Measurements from ENCODE around the gene RHBDF1. TPM values are rescaled to one million over a fixed set of nuclear protein-coding genes. Genes with fewer than 3 reads are reported as not detected.

Gene RHBDF1
- total and polyA plus RNA-seq, 4 donors = 23.7 to 215 (median 85.1) TPM

Small RNAs within 50 kb of the gene (microRNA-seq; reads per million reads assigned to microRNA genes)
- 0 reads per million in 2 donors for gene MIR6859-4

Other genes starting within 250 kb of the RHBDF1 start
- 1 to 10 TPM; 6.0 to 6.1 TPM for gene POLR3K, start 19.0 kb downstream of the RHBDF1 start, total RNA-seq
- gene POLR3K, start 19.0 kb downstream of the RHBDF1 start, polyA plus RNA-seq = 10 to 100 TPM in 1 of 2 donors, 1 to 10 TPM in 1; 8.5 to 10.9 TPM
- gene SNRNP25, start 18.8 kb downstream of the RHBDF1 start, total RNA-seq = 10 to 100 TPM; 10.7 to 11.1 TPM
- gene SNRNP25, start 18.8 kb downstream of the RHBDF1 start, polyA plus RNA-seq = 10 to 100 TPM; 18.5 to 32.2 TPM
- 10 to 100 TPM; 56.2 to 59.5 TPM for gene MPG, start 5.6 kb upstream of the RHBDF1 start, total RNA-seq
- gene MPG, start 5.6 kb upstream of the RHBDF1 start, polyA plus RNA-seq = 100 to 1,000 TPM in 1 of 2 donors, 10 to 100 TPM in 1; 88.7 to 213 TPM
- 10 to 100 TPM; 13.4 to 29.0 TPM for gene NPRL3, start 66.0 kb upstream of the RHBDF1 start, total RNA-seq
- gene NPRL3, start 66.0 kb upstream of the RHBDF1 start, polyA plus RNA-seq = 10 to 100 TPM in 1 of 2 donors, 1 to 10 TPM in 1; 5.8 to 16.3 TPM
- gene HBZ, start 80.0 kb upstream of the RHBDF1 start, total RNA-seq = not detected
- gene HBZ, start 80.0 kb upstream of the RHBDF1 start, polyA plus RNA-seq = not detected
- gene HBM, start 93.3 kb upstream of the RHBDF1 start, total RNA-seq = 1 to 10 TPM in 1 of 2 donors, not detected in 1; 3.1 TPM
- not detected for gene HBM, start 93.3 kb upstream of the RHBDF1 start, polyA plus RNA-seq
- gene HBA2, start 100.2 kb upstream of the RHBDF1 start, total RNA-seq = 1,000 to 10,000 TPM in 1 of 2 donors, 100 to 1,000 TPM in 1; 448 to 1,265 TPM
- gene HBA2, start 100.2 kb upstream of the RHBDF1 start, polyA plus RNA-seq = 10 to 100 TPM; 30.6 to 35.8 TPM
- 1,000 to 10,000 TPM in 1 of 2 donors, 100 to 1,000 TPM in 1; 559 to 1,337 TPM for gene HBA1, start 104.0 kb upstream of the RHBDF1 start, total RNA-seq
- gene HBA1, start 104.0 kb upstream of the RHBDF1 start, polyA plus RNA-seq = 1 to 10 TPM in 1 of 2 donors, not detected in 1; 8.0 TPM
- not detected for gene HBQ1, start 107.8 kb upstream of the RHBDF1 start, total RNA-seq
- not detected for gene HBQ1, start 107.8 kb upstream of the RHBDF1 start, polyA plus RNA-seq
- 10 to 100 TPM; 69.5 to 98.5 TPM for gene LUC7L, start 156.8 kb upstream of the RHBDF1 start, total RNA-seq
- gene LUC7L, start 156.8 kb upstream of the RHBDF1 start, polyA plus RNA-seq = 100 to 1,000 TPM in 1 of 2 donors, 10 to 100 TPM in 1; 28.4 to 346 TPM
- 10 to 100 TPM; 58.0 to 60.7 TPM for gene FAM234A, start 162.2 kb upstream of the RHBDF1 start, total RNA-seq
- gene FAM234A, start 162.2 kb upstream of the RHBDF1 start, polyA plus RNA-seq = 10 to 100 TPM; 32.2 to 53.0 TPM
- 10 to 100 TPM in 1 of 2 donors, 1 to 10 TPM in 1; 3.3 to 35.2 TPM for gene RGS11, start 203.3 kb upstream of the RHBDF1 start, total RNA-seq
- gene RGS11, start 203.3 kb upstream of the RHBDF1 start, polyA plus RNA-seq = 10 to 100 TPM in 1 of 2 donors, 1 to 10 TPM in 1; 5.4 to 76.5 TPM
- gene ARHGDIG, start 208.0 kb upstream of the RHBDF1 start, total RNA-seq = 1 to 10 TPM in 1 of 2 donors, not detected in 1; 3.1 TPM
- gene ARHGDIG, start 208.0 kb upstream of the RHBDF1 start, polyA plus RNA-seq = under 1 TPM in 1 of 2 donors, not detected in 1; 0.75 TPM
- 1 to 10 TPM in 1 of 2 donors, not detected in 1; 1.6 TPM for gene PDIA2, start 210.5 kb upstream of the RHBDF1 start, total RNA-seq
- gene PDIA2, start 210.5 kb upstream of the RHBDF1 start, polyA plus RNA-seq = 1 to 10 TPM; 5.3 to 6.3 TPM

All from aorta (tissue), 4 donors.